ENCODE measurements around the gene ATP8A1. TPM values are rescaled to one million over a fixed set of nuclear protein-coding genes. Genes with fewer than 3 reads are reported as not detected.

The ATP8A1 gene
- total RNA-seq, 1 donor from 2014 or later, result 44.0 TPM

GRCh38 chr4:42638993-42639392 is 17.9 kb downstream of the ATP8A1 start:
- Mint-ChIP-seq H3K27ac (ENCODE audit: unreplicated experiment) (no peak overlapping the region), H3K9me3 (ENCODE audit: unreplicated experiment) (no peaks in the 10 kb centered on the region), H3K4me3 (ENCODE audit: unreplicated experiment) (no peak overlapping the region), H3K4me1 (ENCODE audit: unreplicated experiment) (peaks cover 11% of the 10 kb centered on the region), H3K36me3 (ENCODE audit: low read depth, unreplicated experiment) (no peaks in the 10 kb centered on the region), H3K27me3 (ENCODE audit: unreplicated experiment) (peaks cover 2% of the 10 kb centered on the region)
- TF ChIP-seq CTCF (IDR thresholded peaks at IDR 0.05; ENCODE audit: unreplicated experiment), result no peak
- no peak for DNase-seq (ENCODE audit: low spot score)

GRCh38 chr4:42638321-42638720 is 18.6 kb downstream of the ATP8A1 start:
- Mint-ChIP-seq H3K27ac (ENCODE audit: unreplicated experiment) (no peak overlapping the region), H3K4me3 (ENCODE audit: unreplicated experiment) (no peak overlapping the region), H3K27me3 (ENCODE audit: unreplicated experiment) (peaks cover 2% of the 10 kb centered on the region), H3K4me1 (ENCODE audit: unreplicated experiment) (peaks cover 18% of the 10 kb centered on the region), H3K36me3 (ENCODE audit: low read depth, unreplicated experiment) (no peaks in the 10 kb centered on the region), H3K9me3 (ENCODE audit: unreplicated experiment) (no peaks in the 10 kb centered on the region)
- TF ChIP-seq CTCF (IDR thresholded peaks at IDR 0.05; ENCODE audit: unreplicated experiment), result no peak
- DNase-seq (ENCODE audit: low spot score), result no peak

GRCh38 chr4:42637867-42638266 is 19.0 kb downstream of the ATP8A1 start:
- Mint-ChIP-seq H3K4me3 (ENCODE audit: unreplicated experiment) (no peak overlapping the region), H3K27ac (ENCODE audit: unreplicated experiment) (no peak overlapping the region), H3K36me3 (ENCODE audit: low read depth, unreplicated experiment) (no peaks in the 10 kb centered on the region), H3K9me3 (ENCODE audit: unreplicated experiment) (no peaks in the 10 kb centered on the region), H3K4me1 (ENCODE audit: unreplicated experiment) (peaks cover 18% of the 10 kb centered on the region), H3K27me3 (ENCODE audit: unreplicated experiment) (peaks cover 2% of the 10 kb centered on the region)
- no peak for DNase-seq (ENCODE audit: low spot score)
- no peak for TF ChIP-seq CTCF (IDR thresholded peaks at IDR 0.05; ENCODE audit: unreplicated experiment)

GRCh38 chr4:42637104-42637503 is 19.8 kb downstream of the ATP8A1 start:
- no peaks in the 10 kb centered on the region for H3K9me3 Mint-ChIP-seq (ENCODE audit: unreplicated experiment)
- H3K27me3 Mint-ChIP-seq (ENCODE audit: unreplicated experiment), result peaks cover 2% of the 10 kb centered on the region
- no peak overlapping the region for H3K27ac Mint-ChIP-seq (ENCODE audit: unreplicated experiment)
- peaks cover 17% of the 10 kb centered on the region for H3K4me1 Mint-ChIP-seq (ENCODE audit: unreplicated experiment)
- DNase-seq (ENCODE audit: low spot score), result no peak
- no peak overlapping the region for H3K4me3 Mint-ChIP-seq (ENCODE audit: unreplicated experiment)
- no peaks in the 10 kb centered on the region for H3K36me3 Mint-ChIP-seq (ENCODE audit: low read depth, unreplicated experiment)
- no peak for TF ChIP-seq CTCF (IDR thresholded peaks at IDR 0.05; ENCODE audit: unreplicated experiment)

GRCh38 chr4:42636645-42636949 is 20.3 kb downstream of the ATP8A1 start:
- no peak for DNase-seq (ENCODE audit: low spot score)
- Mint-ChIP-seq H3K27ac (ENCODE audit: unreplicated experiment) (no peak overlapping the region), H3K36me3 (ENCODE audit: low read depth, unreplicated experiment) (no peaks in the 10 kb centered on the region), H3K9me3 (ENCODE audit: unreplicated experiment) (no peaks in the 10 kb centered on the region), H3K4me1 (ENCODE audit: unreplicated experiment) (peaks cover 14% of the 10 kb centered on the region), H3K4me3 (ENCODE audit: unreplicated experiment) (no peak overlapping the region), H3K27me3 (ENCODE audit: unreplicated experiment) (peaks cover 2% of the 10 kb centered on the region)
- TF ChIP-seq CTCF (IDR thresholded peaks at IDR 0.05; ENCODE audit: unreplicated experiment), result no peak

Measured in endothelial cell (in vitro differentiated cells).